Panc1 (cell line): Measurements from ENCODE around the gene IPO13. TPM values are rescaled to one million over a fixed set of nuclear protein-coding genes. Genes with fewer than 3 reads are reported as not detected.

Source experiments
- ATAC-seq: fragments of 200-7000 bp; cut with Tn5 transposase; 2 replicates; pipeline ENCODE4 v1.9.1; 2020; ENCODE audit warnings: mild to moderate bottlenecking, moderate library complexity
- BruUV-seq: library from RNA; stranded (reverse); fragments of 400-500 nt; replicated peaks from 2 replicates; lab custom pipeline; 2021; lab: Mats Ljungman, UMichigan
- CTCF ChIA-PET: fragments of 300-600 bp; sonication (Branson Sonifier 250); formaldehyde crosslinking; loops from one replicate; lab custom pipeline; 2022; ENCODE audit warnings: antibody characterized with exemption; lab: Charles Lee
- POLR2A ChIA-PET: fragments of 300-600 bp; sonication (Branson Sonifier 250); formaldehyde crosslinking; loops from one replicate; lab custom pipeline; 2022; ENCODE audit warnings: antibody characterized with exemption; lab: Charles Lee
- DNase-seq: peaks from one replicate; pipeline ENCODE4 v3.0.0-alpha.2; 2010; ENCODE audit warnings: low read depth, low spot score
- H3K27ac ChIP-seq: 2 replicates; pipeline ENCODE4 v1.5.1; 2011; ENCODE audit warnings: mild to moderate bottlenecking, low read length, inconsistent platforms
- H3K27me3 ChIP-seq: fragments of 200-500 bp; sonication (Bioruptor generic); 2 replicates; pipeline ENCODE4 v1.6.0; 2014; ENCODE audit warnings: low read length, inconsistent platforms; ENCODE audit not compliant: control insufficient read depth, insufficient read depth
- H3K36me3 ChIP-seq: fragments of 200-500 bp; sonication (Bioruptor generic); 2 replicates; pipeline ENCODE4 v1.5.1; 2014; ENCODE audit warnings: inconsistent platforms, mild to moderate bottlenecking, low read length, moderate library complexity; ENCODE audit not compliant: control insufficient read depth, insufficient read depth
- H3K4me1 ChIP-seq: 2 replicates; pipeline ENCODE4 v1.5.1; 2011; ENCODE audit warnings: inconsistent platforms, mild to moderate bottlenecking, low read length, moderate library complexity; ENCODE audit not compliant: control insufficient read depth, insufficient read depth
- H3K4me3 ChIP-seq, 2 experiments: 2 replicates each; pipeline ENCODE4 v1.5.1; 2011 to 2012; ENCODE audit warnings: low read depth in 2 of 2, low read length in 2 of 2, mild to moderate bottlenecking in 2 of 2, inconsistent platforms in 1 of 2, moderate library complexity in 1 of 2
- H3K9me3 ChIP-seq: fragments of 200-500 bp; sonication (Bioruptor generic); 2 replicates; pipeline ENCODE4 v1.5.1; 2014; ENCODE audit warnings: low read depth, mild to moderate bottlenecking, inconsistent platforms, low read length, moderate library complexity; ENCODE audit not compliant: control insufficient read depth, insufficient read depth
- CTCF ChIP-seq: fragments of 450-650 bp; IDR thresholded peaks from 2 replicates; pipeline ENCODE4 v1.5.1; 2017; ENCODE audit warnings: mild to moderate bottlenecking
- POLR2AphosphoS5 ChIP-seq: IDR thresholded peaks from 2 replicates; pipeline ENCODE4 v1.6.1; 2012; ENCODE audit warnings: mild to moderate bottlenecking, low read depth, low read length, moderate library complexity
- SIN3A ChIP-seq: IDR thresholded peaks from 2 replicates; pipeline ENCODE4 v1.6.1; 2012; ENCODE audit warnings: low read depth, mild to moderate bottlenecking, low read length, moderate library complexity, borderline replicate concordance; ENCODE audit not compliant: insufficient read depth
- TCF7L2 ChIP-seq: IDR thresholded peaks from 2 replicates; pipeline ENCODE4 v1.6.1; 2011; ENCODE audit warnings: mild to moderate bottlenecking, low read depth, low read length, inconsistent platforms
- in situ Hi-C: cut with HindIII; loops from 2 replicates; pipeline ENCODE4 v1.10.0; 2016; ENCODE audit warnings: low sequenced_read_pairs, low pct_unique_long_range_greater_than_20kb
- intact Hi-C: fragments of 100-400 bp; cut with micrococcal nuclease; formaldehyde crosslinking; loops from one replicate; pipeline ENCODE4 v1.10.0; 2022; ENCODE audit not compliant: unreplicated experiment
- total RNA-seq: library from RNA; stranded (reverse); gene quantifications from one replicate; pipeline ENCODE4 v1.2.1, GENCODE V29; 2021; ENCODE audit not compliant: unreplicated experiment
- TF ChIP-seq, protein P1 (sequence below), 2 experiments: IDR thresholded peaks; 2 replicates each; pipeline ENCODE4 v1.6.1; 2011 to 2012; ENCODE audit warnings: low read depth in 2 of 2, control low read depth in 1 of 2, low read length in 1 of 2, mild to moderate bottlenecking in 1 of 2, moderate library complexity in 1 of 2; ENCODE audit not compliant: insufficient read depth in 1 of 2

IPO13 gene
- total RNA-seq, 1 experiment from 2014 or later = 40.0 TPM

GRCh38 chr1:43971336-43971980, 24.7 kb downstream of the IPO13 start:
- intact Hi-C loops = no loop called here
- no peak overlapping the region for H3K27ac ChIP-seq
- DNase-seq (no peak), ATAC-seq (no peak)
- POLR2A ChIA-PET = no interaction called here
- H3K9me3 ChIP-seq = no peaks in the 10 kb centered on the region
- H3K27me3 ChIP-seq = no peaks in the 10 kb centered on the region
- peaks cover 27% of the 10 kb centered on the region for H3K4me1 ChIP-seq
- in situ Hi-C loops = no loop called here
- peak overlapping the region in 1 of 2 experiments; percentile 99; a peak in 1 of 4 replicates for H3K4me3 ChIP-seq
- CTCF ChIA-PET = no interaction called here
- TF ChIP-seq CTCF (no peak), TCF7L2 (no peak), SIN3A (no peak), POLR2AphosphoS5 (no peak)
- TF ChIP-seq, protein P1, sequence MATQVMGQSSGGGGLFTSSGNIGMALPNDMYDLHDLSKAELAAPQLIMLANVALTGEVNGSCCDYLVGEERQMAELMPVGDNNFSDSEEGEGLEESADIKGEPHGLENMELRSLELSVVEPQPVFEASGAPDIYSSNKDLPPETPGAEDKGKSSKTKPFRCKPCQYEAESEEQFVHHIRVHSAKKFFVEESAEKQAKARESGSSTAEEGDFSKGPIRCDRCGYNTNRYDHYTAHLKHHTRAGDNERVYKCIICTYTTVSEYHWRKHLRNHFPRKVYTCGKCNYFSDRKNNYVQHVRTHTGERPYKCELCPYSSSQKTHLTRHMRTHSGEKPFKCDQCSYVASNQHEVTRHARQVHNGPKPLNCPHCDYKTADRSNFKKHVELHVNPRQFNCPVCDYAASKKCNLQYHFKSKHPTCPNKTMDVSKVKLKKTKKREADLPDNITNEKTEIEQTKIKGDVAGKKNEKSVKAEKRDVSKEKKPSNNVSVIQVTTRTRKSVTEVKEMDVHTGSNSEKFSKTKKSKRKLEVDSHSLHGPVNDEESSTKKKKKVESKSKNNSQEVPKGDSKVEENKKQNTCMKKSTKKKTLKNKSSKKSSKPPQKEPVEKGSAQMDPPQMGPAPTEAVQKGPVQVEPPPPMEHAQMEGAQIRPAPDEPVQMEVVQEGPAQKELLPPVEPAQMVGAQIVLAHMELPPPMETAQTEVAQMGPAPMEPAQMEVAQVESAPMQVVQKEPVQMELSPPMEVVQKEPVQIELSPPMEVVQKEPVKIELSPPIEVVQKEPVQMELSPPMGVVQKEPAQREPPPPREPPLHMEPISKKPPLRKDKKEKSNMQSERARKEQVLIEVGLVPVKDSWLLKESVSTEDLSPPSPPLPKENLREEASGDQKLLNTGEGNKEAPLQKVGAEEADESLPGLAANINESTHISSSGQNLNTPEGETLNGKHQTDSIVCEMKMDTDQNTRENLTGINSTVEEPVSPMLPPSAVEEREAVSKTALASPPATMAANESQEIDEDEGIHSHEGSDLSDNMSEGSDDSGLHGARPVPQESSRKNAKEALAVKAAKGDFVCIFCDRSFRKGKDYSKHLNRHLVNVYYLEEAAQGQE (IDR thresholded peaks at IDR 0.05; ENCODE audit: insufficient read depth in 1 of 2, low read depth in 2 of 2, low read length in 1 of 2) = no peak
- BruUV-seq = no TSS peak
- peaks cover 9% of the 10 kb centered on the region; the same call in 1 of the 2 replicates for H3K36me3 ChIP-seq

GRCh38 chr1:43973981-43974442, 27.3 kb downstream of the IPO13 start:
- intact Hi-C loops = no loop called here
- no peak for DNase-seq
- in situ Hi-C loops = no loop called here
- peaks cover 13% of the 10 kb centered on the region; the same call in 1 of the 2 replicates for H3K36me3 ChIP-seq
- ATAC-seq = peak; percentile 0
- H3K27me3 ChIP-seq = no peaks in the 10 kb centered on the region
- H3K9me3 ChIP-seq = no peaks in the 10 kb centered on the region
- peak overlapping the region; percentile 88 for H3K27ac ChIP-seq
- ChIA-PET POLR2A (no interaction called here), CTCF (no interaction called here)
- TF ChIP-seq CTCF = no peak
- no peak for TF ChIP-seq TCF7L2
- TF ChIP-seq, protein P1 (IDR thresholded peaks at IDR 0.05; ENCODE audit: insufficient read depth in 1 of 2, low read depth in 2 of 2, low read length in 1 of 2) = no peak
- TF ChIP-seq POLR2AphosphoS5 = no peak
- TF ChIP-seq SIN3A = no peak
- H3K4me3 ChIP-seq = peak overlapping the region; percentile 80 to 85
- no TSS peak for BruUV-seq
- peaks cover 43% of the 10 kb centered on the region for H3K4me1 ChIP-seq
